ENCODE data around the gene NME3.

GRCh38 chr16:1764971-1765370, 6.4 kb downstream of the NME3 start:
- TF ChIP-seq EP300 (IDR thresholded peaks at IDR 0.05) (no peak), CTCF (IDR thresholded peaks at IDR 0.05) (no peak)
